Measurements from ENCODE around the gene NELFB. TPM values are rescaled to one million over a fixed set of nuclear protein-coding genes. Genes with fewer than 3 reads are reported as not detected.

Gene NELFB
- total RNA-seq, 1 donor from 2014 or later = 58.2 TPM

DNA sequence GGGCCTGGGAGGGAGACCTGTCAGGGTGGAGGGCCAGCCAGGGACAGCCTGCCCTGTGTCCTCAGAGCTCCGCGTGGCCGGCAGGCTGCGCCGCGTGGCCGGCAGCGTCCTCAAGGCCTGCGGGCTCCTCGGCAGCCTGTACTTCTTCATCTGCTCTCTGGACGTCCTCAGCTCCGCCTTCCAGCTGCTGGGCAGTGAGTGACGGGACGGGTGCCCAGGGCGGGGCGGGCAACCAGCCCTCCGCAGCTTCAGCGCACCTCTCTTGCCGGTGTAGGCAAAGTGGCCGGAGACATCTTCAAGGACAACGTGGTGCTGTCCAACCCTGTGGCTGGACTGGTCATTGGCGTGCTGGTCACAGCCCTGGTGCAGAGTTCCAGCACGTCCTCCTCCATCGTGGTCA is 22.6 kb upstream of the NELFB start:
- Mint-ChIP-seq H3K4me3 (no peak overlapping the region), H3K27me3 (peaks cover 2% of the 10 kb centered on the region), H3K36me3 (ENCODE audit: low read depth) (no peaks in the 10 kb centered on the region), H3K4me1 (peaks cover 30% of the 10 kb centered on the region), H3K27ac (no peak overlapping the region), H3K9me3 (no peaks in the 10 kb centered on the region)
- no peak for TF ChIP-seq CTCF (IDR thresholded peaks at IDR 0.05)
- ChIA-PET POLR2A (interaction anchor here (0.6 kb wide), 1 partner anchor 112 kb away, joined by 4 read pairs; no protein-coding TSS in a partner anchor), CTCF (no interaction called here)
- intact Hi-C loops (cut with micrococcal nuclease) = no loop called here
- DNase-seq (no peak), ATAC-seq (ENCODE audit: low read depth) (no peak)

- Mint-ChIP-seq H3K4me1 (peaks cover 32% of the 10 kb centered on the region), H3K27me3 (no peaks in the 10 kb centered on the region), H3K9me3 (no peaks in the 10 kb centered on the region), H3K4me3 (no peak overlapping the region), H3K27ac (no peak overlapping the region), H3K36me3 (ENCODE audit: low read depth) (no peaks in the 10 kb centered on the region)
- ChIA-PET POLR2A (interaction anchor here (0.8 kb wide), 1 partner anchor 29 kb away, joined by 5 read pairs; no protein-coding TSS in a partner anchor), CTCF (no interaction called here)
- no peak for DNase-seq
- no peak for TF ChIP-seq CTCF (IDR thresholded peaks at IDR 0.05)
- ATAC-seq (ENCODE audit: low read depth) = no peak
- intact Hi-C loops (cut with micrococcal nuclease) = no loop called here
These were observed 21.8 kb upstream of the NELFB start for GRCh38 chr9:137233143-137233980.

DNA sequence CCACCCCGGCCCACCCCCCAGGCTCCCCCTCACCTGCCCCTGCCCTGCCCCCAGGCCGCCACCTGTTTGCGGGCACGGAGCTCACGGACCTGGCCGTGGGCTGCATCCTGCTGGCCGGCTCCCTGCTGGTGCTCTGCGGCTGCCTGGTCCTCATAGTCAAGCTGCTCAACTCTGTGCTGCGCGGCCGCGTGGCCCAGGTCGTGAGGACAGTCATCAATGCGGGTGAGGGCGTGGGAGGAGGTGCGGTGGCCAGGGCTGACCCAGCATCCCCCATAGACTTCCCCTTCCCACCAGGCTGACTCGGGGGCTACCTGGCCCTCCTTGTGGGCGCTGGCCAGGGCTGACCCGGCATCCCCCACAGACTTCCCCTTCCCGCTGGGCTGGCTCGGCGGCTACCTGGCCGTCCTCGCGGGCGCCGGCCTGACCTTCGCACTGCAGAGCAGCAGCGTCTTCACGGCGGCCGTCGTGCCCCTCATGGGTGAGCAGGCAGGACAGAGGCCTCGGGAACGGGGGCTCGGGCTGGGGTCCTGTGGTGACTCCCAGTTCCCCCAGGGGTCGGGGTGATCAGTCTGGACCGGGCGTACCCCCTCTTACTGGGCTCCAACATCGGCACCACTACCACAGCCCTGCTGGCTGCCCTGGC is 21.0 kb upstream of the NELFB start:
- ATAC-seq (ENCODE audit: low read depth) = no peak
- intact Hi-C loops (cut with micrococcal nuclease) = no loop called here
- Mint-ChIP-seq H3K4me3 (no peak overlapping the region), H3K27me3 (no peaks in the 10 kb centered on the region), H3K4me1 (peaks cover 37% of the 10 kb centered on the region), H3K9me3 (no peaks in the 10 kb centered on the region), H3K36me3 (ENCODE audit: low read depth) (no peaks in the 10 kb centered on the region), H3K27ac (no peak overlapping the region)
- CTCF ChIA-PET = interaction anchor here (0.6 to 1.3 kb wide), 4 partner anchors 11 to 138 kb away, joined by 3 to 7 read pairs (median 4); no protein-coding TSS in a partner anchor
- POLR2A ChIA-PET = interaction anchor here (0.6 to 1.5 kb wide), 4 partner anchors 30 to 233 kb away, joined by 4 to 8 read pairs (median 6); partner anchors contain the start of genes ANAPC2 and SSNA1
- no peak for DNase-seq
- no peak for TF ChIP-seq CTCF (IDR thresholded peaks at IDR 0.05)

DNA sequence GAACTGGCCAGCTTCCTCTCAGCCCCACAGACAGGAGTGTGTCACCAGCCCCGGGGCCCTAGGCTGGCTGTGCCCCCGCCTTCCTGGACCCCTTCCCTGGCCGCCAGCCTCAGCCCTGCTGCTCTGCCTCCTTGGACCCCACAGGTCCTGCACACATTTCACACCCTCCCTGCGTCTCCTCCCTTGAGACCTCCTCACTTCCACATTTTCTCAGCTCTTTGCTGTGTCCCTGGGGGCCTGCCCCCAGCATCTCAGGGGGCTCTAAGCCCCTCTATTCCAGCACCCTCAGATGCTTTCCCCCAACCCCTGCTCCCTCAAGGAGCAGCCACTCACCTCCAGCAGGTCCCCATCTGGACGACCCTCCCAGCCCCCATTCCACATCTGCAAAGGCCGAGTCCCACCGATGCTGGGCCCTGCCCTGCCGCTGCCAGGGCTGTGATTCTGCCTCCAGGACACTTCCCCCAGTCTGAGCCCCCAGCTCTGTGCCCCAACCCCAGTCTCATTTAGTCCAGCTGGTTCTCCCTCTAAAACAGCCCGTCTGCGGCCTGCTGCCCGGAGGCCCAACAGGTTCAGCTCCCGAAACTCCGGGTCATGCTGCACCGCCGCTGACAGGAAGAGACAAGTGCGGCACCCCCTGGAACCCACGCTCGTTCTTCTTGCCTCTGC is 20.2 kb upstream of the NELFB start:
- ChIA-PET CTCF (interaction anchor here (0.6 to 1.3 kb wide), 5 partner anchors 12 to 211 kb away, joined by 3 to 7 read pairs (median 4); no protein-coding TSS in a partner anchor), POLR2A (interaction anchor here (0.6 to 1.5 kb wide), 5 partner anchors 12 to 234 kb away, joined by 3 to 8 read pairs (median 7); partner anchors contain the start of genes ANAPC2, MAN1B1 and SSNA1)
- TF ChIP-seq CTCF (IDR thresholded peaks at IDR 0.05) = no peak
- peaks cover 41% of the 10 kb centered on the region for H3K4me1 Mint-ChIP-seq
- peak overlapping the region; percentile 66 for H3K4me3 Mint-ChIP-seq
- intact Hi-C loops (cut with micrococcal nuclease) = no loop called here
- peak; percentile 50 for ATAC-seq (ENCODE audit: low read depth)
- peak overlapping the region; percentile 59 for H3K27ac Mint-ChIP-seq
- no peaks in the 10 kb centered on the region for H3K9me3 Mint-ChIP-seq
- no peak for DNase-seq
- H3K36me3 Mint-ChIP-seq (ENCODE audit: low read depth) = no peaks in the 10 kb centered on the region
- H3K27me3 Mint-ChIP-seq = no peaks in the 10 kb centered on the region

All from activated B cell treated with CpG ODN at 0.5 μM for 24 hours (primary cell).